ENCODE results near the gene DIPK1B.

DIPK1B gene

GRCh38 chr9:136723362-136723976 is 11.1 kb downstream of the DIPK1B start:
- Mint-ChIP-seq H3K4me3 (peak overlapping the region; percentile 63), H3K27ac (no peak overlapping the region), H3K27me3 (peaks cover 3% of the 10 kb centered on the region), H3K36me3 (ENCODE audit: low read depth) (peaks cover 45% of the 10 kb centered on the region), H3K9me3 (no peaks in the 10 kb centered on the region), H3K4me1 (peaks cover 32% of the 10 kb centered on the region)
- ATAC-seq (no peak), DNase-seq (no peak)

DNA sequence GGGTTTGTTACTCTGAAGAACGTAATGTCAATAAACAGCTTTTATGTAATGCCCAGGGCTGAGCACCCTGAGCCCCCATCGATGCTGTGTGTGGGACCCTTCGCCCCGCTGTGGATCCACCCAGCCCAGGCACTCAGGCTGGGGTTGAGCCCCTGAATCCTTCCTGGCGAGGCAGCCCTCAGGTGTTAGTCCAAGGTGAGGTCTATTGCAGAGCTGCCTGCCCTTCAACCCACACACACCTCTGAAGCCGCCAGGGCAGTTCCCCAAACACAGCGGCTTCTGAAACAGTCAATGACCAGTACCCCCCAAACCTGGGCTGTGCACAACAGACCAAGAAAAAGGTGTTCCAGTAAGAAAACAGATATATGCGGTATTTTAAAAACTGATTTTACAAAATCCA is 11.6 kb downstream of the DIPK1B start:
- Mint-ChIP-seq H3K4me1 (peaks cover 32% of the 10 kb centered on the region), H3K36me3 (ENCODE audit: low read depth) (peaks cover 45% of the 10 kb centered on the region)

DNA sequence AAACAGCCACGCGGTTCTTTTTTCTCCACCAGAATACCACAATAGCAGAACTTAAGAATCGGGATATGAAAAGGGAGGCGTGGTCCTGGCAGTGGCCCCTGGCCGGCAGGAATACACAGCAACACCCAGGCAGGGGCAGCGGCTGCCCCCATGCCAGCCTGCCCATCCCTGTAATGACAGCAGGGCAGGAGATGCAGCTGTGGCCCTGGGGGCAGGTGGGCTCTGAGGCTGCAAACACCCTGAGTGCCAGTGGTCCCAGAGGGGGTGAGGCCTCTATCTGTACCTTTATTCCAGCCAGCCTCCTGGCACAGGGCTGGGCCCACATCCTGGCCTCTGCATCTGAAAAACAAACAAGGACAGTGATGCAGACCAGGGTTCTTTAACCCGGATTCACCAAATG is 12.4 kb downstream of the DIPK1B start:
- Mint-ChIP-seq H3K4me1 (peaks cover 37% of the 10 kb centered on the region), H3K27ac (peak overlapping the region; percentile 66), H3K27me3 (peaks cover 3% of the 10 kb centered on the region), H3K4me3 (peak overlapping the region; percentile 99), H3K9me3 (no peaks in the 10 kb centered on the region), H3K36me3 (ENCODE audit: low read depth) (peaks cover 45% of the 10 kb centered on the region)
- no peak for DNase-seq
- ATAC-seq, result no peak

More for the DNA sequence above, 11.6 kb downstream of the DIPK1B start:
- H3K27me3 Mint-ChIP-seq, result peaks cover 3% of the 10 kb centered on the region
- peak overlapping the region; percentile 66 for H3K27ac Mint-ChIP-seq
- H3K9me3 Mint-ChIP-seq, result no peaks in the 10 kb centered on the region
- no peak for ATAC-seq
- no peak for DNase-seq
- H3K4me3 Mint-ChIP-seq, result peak overlapping the region; percentile 63

- Mint-ChIP-seq H3K36me3 (ENCODE audit: low read depth) (peaks cover 45% of the 10 kb centered on the region), H3K9me3 (no peaks in the 10 kb centered on the region), H3K4me1 (peaks cover 38% of the 10 kb centered on the region), H3K27me3 (peaks cover 3% of the 10 kb centered on the region), H3K4me3 (peak overlapping the region; percentile 99), H3K27ac (peak overlapping the region; percentile 99)
- no peak for DNase-seq
- ATAC-seq, result no peak
These were observed 13.2 kb downstream of the DIPK1B start for GRCh38 chr9:136725612-136726011.

DNA sequence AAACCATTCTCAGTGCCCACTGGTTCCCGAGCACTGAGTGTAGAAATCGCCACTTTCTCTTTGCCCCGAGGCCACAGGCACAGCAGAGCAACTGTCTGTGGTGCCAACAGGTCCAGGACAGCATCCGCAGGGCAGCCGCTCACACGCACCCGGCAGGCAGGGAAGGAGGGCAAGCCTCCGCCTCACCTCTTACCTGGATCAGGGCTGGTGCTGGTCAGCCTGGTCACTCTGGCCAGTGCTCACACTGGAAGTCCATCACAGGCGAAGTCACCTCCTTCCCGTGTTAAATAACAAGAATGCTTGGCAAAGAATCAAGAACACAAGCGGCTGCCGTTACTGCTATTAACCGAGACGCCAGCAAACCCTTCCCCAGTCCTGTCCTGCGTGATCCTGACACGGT is 13.7 kb downstream of the DIPK1B start:
- peaks cover 43% of the 10 kb centered on the region for H3K36me3 Mint-ChIP-seq (ENCODE audit: low read depth)
- ATAC-seq, result no peak
- DNase-seq, result no peak
- H3K4me1 Mint-ChIP-seq, result peaks cover 38% of the 10 kb centered on the region
- peaks cover 3% of the 10 kb centered on the region for H3K27me3 Mint-ChIP-seq
- peak overlapping the region; percentile 99 for H3K27ac Mint-ChIP-seq
- no peaks in the 10 kb centered on the region for H3K9me3 Mint-ChIP-seq
- H3K4me3 Mint-ChIP-seq, result peak overlapping the region; percentile 99

GRCh38 chr9:136726631-136727191 is 14.3 kb downstream of the DIPK1B start:
- Mint-ChIP-seq H3K27ac (peak overlapping the region; percentile 99), H3K4me1 (peaks cover 40% of the 10 kb centered on the region), H3K27me3 (peaks cover 3% of the 10 kb centered on the region), H3K36me3 (ENCODE audit: low read depth) (peaks cover 40% of the 10 kb centered on the region), H3K9me3 (no peaks in the 10 kb centered on the region), H3K4me3 (peak overlapping the region; percentile 99)
- ATAC-seq, result no peak
- peak; percentile 36 for DNase-seq

DNA sequence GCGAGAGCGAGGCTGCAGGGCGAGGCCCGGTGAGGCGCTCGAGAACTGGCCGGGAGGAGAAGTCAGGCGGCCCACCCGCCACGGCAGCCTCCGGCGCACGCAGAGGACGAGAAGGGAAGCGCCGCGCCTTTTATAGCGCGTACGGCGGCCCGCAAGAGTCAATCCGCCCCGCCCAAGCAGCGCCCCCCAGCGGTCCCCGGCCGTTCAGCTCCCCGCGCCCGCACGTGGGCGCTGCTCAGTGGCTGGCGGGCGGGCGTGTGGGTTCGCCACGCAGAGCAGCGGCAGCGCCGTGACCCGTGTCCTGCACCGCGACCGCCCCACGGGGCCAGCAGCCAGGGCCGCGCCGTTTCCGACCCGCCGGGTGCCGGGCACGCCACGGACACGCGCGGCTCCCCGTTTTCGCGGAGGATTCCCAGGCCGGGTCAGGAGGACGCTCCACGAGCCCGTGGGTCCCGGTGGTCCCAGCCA is 15.7 kb downstream of the DIPK1B start:
- no peaks in the 10 kb centered on the region for H3K9me3 Mint-ChIP-seq
- H3K4me3 Mint-ChIP-seq, result peak overlapping the region; percentile 99
- ATAC-seq (peak; percentile 58), DNase-seq (peak; percentile 95)
- peak overlapping the region; percentile 99 for H3K27ac Mint-ChIP-seq
- H3K4me1 Mint-ChIP-seq, result peaks cover 49% of the 10 kb centered on the region
- H3K27me3 Mint-ChIP-seq, result peaks cover 3% of the 10 kb centered on the region
- peaks cover 41% of the 10 kb centered on the region for H3K36me3 Mint-ChIP-seq (ENCODE audit: low read depth)

DNA sequence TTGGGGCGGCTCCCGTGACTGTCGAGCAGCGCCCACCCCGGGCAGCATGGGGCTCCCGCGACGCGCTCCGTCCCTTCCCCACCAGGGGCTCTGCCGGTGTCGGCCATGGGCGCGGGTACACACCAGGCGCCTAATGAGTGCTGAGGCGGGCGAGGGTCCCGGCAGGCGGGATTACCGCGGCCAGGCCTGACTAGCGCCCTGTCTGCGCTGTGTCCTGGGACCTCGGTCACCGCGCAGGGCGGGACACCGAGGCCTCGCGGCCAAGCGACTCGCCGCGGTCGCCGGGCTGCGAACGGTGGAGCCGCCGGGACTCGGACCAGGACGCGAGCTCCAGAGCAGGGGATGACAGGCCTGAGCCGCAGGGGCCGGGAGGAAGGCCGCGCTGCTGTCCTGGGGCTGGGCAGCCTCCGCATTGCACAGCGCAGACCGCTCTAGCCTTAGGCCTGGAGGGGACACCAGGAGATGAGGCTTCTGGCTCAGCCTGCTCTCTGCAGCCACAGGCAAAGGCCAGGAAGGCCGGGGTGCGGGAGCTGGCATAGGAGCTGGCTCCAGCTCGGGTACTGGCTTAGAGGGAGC is 16.3 kb downstream of the DIPK1B start:
- Mint-ChIP-seq H3K4me3 (peak overlapping the region; percentile 65), H3K36me3 (ENCODE audit: low read depth) (peaks cover 39% of the 10 kb centered on the region), H3K27ac (peak overlapping the region; percentile 5), H3K27me3 (peaks cover 3% of the 10 kb centered on the region), H3K9me3 (no peaks in the 10 kb centered on the region), H3K4me1 (peaks cover 48% of the 10 kb centered on the region)
- ATAC-seq, result peak; percentile 16
- peak; percentile 32 for DNase-seq

DNA sequence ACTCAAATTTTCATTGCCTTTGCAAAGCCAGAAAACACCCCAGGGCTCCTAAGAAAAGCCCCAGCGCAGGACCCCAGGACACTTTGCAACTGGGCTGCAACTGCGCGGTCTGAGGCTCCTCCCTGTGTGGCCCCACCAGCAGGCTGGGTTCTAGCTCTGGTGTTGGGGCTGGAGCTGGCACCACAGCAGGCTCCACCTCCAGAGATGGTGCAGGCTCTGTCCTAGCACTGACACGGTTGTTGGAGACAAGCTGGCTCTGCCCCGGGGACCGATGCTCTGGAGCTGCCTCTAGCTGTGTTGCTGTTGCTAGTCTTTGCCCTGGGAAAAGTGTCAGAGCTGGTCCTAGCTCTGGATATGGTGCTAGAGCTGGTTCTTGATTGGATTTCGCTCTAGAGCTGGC is 16.8 kb downstream of the DIPK1B start:
- H3K4me1 Mint-ChIP-seq, result peaks cover 44% of the 10 kb centered on the region

GRCh38 chr9:136729926-136730325 is 17.6 kb downstream of the DIPK1B start:
- DNase-seq, result no peak
- H3K4me3 Mint-ChIP-seq, result peak overlapping the region; percentile 65
- H3K4me1 Mint-ChIP-seq, result peaks cover 40% of the 10 kb centered on the region
- no peaks in the 10 kb centered on the region for H3K9me3 Mint-ChIP-seq
- ATAC-seq, result no peak
- no peak overlapping the region for H3K27ac Mint-ChIP-seq
- peaks cover 3% of the 10 kb centered on the region for H3K27me3 Mint-ChIP-seq
- H3K36me3 Mint-ChIP-seq (ENCODE audit: low read depth), result peaks cover 27% of the 10 kb centered on the region

More for the DNA sequence above, 16.8 kb downstream of the DIPK1B start:
- H3K4me3 Mint-ChIP-seq, result peak overlapping the region; percentile 65
- H3K27ac Mint-ChIP-seq, result peak overlapping the region; percentile 5
- ATAC-seq (peak; percentile 33), DNase-seq (peak; percentile 30)
- H3K27me3 Mint-ChIP-seq, result peaks cover 3% of the 10 kb centered on the region
- peaks cover 35% of the 10 kb centered on the region for H3K36me3 Mint-ChIP-seq (ENCODE audit: low read depth)
- H3K9me3 Mint-ChIP-seq, result no peaks in the 10 kb centered on the region

- peaks cover 2% of the 10 kb centered on the region for H3K36me3 Mint-ChIP-seq (ENCODE audit: low read depth)
- no peak overlapping the region for H3K4me3 Mint-ChIP-seq
- ATAC-seq (no peak), DNase-seq (no peak)
- H3K27ac Mint-ChIP-seq, result no peak overlapping the region
- no peaks in the 10 kb centered on the region for H3K27me3 Mint-ChIP-seq
- peaks cover 21% of the 10 kb centered on the region for H3K4me1 Mint-ChIP-seq
- H3K9me3 Mint-ChIP-seq, result no peaks in the 10 kb centered on the region
These were observed 20.2 kb downstream of the DIPK1B start for GRCh38 chr9:136732444-136733178.

DNA sequence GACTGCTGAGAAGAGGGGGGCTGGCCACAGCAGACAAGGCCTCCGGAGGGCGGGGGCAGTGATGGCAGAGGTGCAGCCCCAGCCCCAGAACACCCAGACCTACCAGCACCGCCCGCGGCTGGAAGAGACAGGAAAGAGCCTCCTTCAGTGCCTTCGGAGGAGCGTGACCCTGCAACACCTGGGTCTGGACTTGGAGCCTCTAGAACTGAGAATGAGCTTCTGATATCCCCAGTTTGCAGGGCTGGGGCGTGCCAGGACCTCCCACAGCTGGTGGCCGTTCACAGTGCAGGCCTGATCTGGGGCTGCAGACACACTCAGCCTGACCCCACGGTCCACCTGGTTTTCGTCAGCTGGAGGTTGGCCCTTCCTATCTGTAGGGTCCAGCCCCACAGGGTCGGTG is 21.2 kb downstream of the DIPK1B start:
- Mint-ChIP-seq H3K9me3 (no peaks in the 10 kb centered on the region), H3K27ac (no peak overlapping the region), H3K36me3 (ENCODE audit: low read depth) (peaks cover 1% of the 10 kb centered on the region), H3K27me3 (no peaks in the 10 kb centered on the region), H3K4me3 (no peak overlapping the region), H3K4me1 (peaks cover 22% of the 10 kb centered on the region)
- no peak for ATAC-seq
- no peak for DNase-seq

DNA sequence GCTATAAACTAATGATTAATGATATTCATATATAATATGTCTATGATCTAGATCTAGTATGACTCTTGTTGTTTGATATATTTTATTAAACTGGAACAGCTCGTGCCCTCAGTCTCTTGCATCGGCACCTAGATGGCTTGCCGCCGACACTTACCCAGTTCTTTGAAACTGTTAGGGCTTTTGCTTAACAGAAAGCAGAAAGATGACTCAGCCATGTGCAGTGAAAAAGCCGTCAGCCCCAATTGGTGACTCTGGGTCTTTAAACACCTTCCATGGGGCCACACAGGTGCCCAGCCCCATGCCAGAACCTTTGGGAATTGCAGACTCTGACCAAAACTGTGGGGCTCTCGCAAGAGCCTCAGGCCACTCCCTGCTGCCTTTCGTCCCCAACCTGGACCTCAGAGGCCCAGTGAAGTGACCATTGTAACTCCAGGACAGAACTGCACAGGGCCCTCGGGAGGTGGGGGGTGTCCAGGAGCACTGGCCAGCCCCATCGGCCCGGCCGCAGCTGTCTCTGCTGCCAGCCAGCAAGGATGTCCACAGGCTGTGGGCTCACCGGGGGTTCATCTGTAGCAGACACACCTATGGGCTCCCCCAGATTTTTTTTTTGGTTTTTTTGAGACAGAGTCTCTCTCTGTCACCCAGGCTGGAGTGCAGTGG is 22.6 kb downstream of the DIPK1B start:
- peaks cover 1% of the 10 kb centered on the region for H3K36me3 Mint-ChIP-seq (ENCODE audit: low read depth)
- H3K27me3 Mint-ChIP-seq, result no peaks in the 10 kb centered on the region
- H3K9me3 Mint-ChIP-seq, result no peaks in the 10 kb centered on the region
- DNase-seq (no peak), ATAC-seq (no peak)
- peaks cover 21% of the 10 kb centered on the region for H3K4me1 Mint-ChIP-seq
- no peak overlapping the region for H3K4me3 Mint-ChIP-seq
- H3K27ac Mint-ChIP-seq, result no peak overlapping the region

GRCh38 chr9:136735812-136736480 is 23.6 kb downstream of the DIPK1B start:
- Mint-ChIP-seq H3K27ac (no peak overlapping the region), H3K4me3 (no peak overlapping the region), H3K4me1 (peaks cover 25% of the 10 kb centered on the region), H3K9me3 (no peaks in the 10 kb centered on the region), H3K36me3 (ENCODE audit: low read depth) (peaks cover 1% of the 10 kb centered on the region), H3K27me3 (no peaks in the 10 kb centered on the region)
- DNase-seq, result no peak
- ATAC-seq, result no peak
